Stimulated activated CD4-positive, alpha-beta T cell treated with anti-CD3 and anti-CD28 coated beads, Interleukin-1b, Interleukin-23, amount 100 ng/mL, for 4 hours (primary cell): ENCODE results near the gene FBXW11.
"Not testable (repeated sequence)": the region's sequence is repeated elsewhere in the genome, so short reads cannot be mapped to it uniquely, and the experiment has no call there.

Experiments used
- DNase-seq, 2 donors: peaks; one replicate each; pipeline ENCODE4 v3.0.0-alpha.2; 2020; ENCODE audit warnings: low read depth in 2 of 2

FBXW11 gene

DNA sequence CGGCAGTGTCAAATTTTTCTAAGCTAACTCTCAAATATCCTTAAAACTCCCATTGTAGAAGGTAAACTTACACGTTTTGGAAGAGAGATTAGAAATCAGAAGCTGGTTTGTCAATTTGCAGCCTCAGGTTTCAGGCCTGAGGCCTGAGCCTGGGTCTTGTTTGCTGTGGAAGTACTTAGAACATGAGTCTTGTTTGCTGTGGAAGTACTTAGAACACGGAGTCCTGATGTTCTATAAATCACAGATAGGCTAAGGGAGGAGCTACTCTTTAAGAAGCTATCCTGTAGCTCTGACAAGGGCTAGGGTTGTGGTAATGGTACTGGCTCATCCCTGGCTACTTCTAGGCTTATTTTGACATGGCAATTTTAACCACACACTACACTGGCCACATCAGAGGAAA lies 97.8 kb downstream of the FBXW11 start:
- DNase-seq: no peak

DNA sequence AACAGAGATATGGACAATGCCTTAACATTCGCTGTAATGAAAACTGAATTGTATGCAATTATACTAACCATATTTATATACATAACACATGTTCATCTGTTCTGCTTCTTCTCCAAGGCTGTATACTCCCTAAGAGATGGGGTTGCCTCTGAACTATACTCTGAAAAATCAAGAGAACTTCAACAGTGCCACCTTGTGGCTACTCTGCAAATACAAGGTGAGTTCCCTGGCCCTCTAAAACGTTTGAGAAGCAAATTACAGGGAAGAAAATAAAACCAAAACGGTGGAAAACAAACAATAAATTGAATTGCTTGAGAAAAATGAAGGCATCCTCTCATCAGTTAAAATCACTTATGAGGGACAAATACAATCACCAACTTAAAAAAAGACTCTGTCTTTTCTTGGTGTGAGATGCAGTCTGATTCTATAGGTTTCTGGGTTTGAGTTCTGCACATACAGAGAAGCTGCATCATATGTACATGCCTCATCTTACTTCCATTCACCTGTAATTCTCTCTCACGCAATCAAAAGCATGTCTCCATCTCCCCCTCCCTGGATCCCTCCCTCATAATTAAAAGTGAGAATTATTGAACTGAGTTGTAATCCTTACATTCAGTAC lies 98.6 kb downstream of the FBXW11 start:
- DNase-seq: peak in 1 of 2 donors; percentile 45

DNA sequence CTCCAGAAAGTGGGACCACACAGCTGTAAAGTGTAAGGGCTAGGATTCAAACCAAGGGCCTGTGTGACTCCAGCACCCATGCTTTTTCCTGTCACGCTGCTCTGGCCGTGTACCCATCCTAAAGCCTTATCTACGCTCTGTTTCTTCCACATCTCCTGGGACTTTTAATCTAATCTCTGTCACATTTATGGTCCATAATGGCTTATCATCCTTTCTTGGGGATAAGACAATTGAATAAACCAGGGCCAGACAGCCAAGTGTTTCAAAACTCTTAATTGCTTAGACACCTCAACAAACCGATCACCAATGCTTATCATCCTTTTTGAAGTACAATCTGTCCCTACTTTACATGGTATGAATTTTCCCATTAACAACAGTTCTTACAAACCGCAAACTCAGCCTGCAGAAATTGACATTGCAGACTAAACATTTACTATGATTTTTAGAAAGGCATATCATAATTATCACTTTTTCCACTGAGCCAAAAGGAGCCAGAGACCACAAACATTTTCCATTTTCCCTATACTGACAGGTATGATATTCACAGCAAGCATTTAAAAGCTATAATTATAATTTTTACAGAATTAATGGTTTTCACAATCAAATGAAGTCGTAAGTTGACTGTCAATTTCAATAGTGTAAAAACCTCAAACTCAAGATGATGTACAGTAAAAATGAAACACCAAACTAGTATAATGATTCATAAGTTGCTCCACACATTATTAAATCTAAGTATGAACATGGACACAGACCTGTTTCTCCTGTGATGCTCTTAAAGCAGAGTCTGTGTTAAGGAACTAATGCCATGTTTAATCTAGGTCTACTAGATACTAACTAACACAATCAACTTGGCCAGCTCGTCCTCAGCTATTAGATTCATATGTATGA lies 99.5 kb downstream of the FBXW11 start:
- DNase-seq: no peak

DNA sequence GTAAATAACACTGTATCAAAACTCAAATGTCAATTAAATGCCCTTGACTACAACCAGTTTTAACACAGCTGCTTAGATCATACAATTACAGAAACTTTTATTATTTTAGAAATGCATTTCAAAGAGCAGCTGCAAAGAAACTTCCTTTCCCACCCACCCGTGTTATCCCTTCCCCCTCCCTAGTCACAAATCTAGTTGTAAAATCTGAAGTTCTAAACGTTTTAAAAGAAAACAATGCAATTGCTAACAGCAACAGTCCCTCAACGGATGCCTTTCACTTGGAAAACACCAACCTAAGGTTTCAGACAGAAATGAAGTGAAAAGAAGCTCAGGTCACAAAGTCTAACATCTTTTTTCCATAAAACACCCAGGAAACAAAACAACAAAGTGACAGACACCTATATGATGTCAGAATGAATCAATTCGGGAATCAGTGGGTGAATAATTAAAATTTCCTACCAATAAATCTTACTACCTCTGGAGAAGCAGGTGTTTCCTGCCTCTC lies 100.3 kb downstream of the FBXW11 start:
- no peak for DNase-seq

DNA sequence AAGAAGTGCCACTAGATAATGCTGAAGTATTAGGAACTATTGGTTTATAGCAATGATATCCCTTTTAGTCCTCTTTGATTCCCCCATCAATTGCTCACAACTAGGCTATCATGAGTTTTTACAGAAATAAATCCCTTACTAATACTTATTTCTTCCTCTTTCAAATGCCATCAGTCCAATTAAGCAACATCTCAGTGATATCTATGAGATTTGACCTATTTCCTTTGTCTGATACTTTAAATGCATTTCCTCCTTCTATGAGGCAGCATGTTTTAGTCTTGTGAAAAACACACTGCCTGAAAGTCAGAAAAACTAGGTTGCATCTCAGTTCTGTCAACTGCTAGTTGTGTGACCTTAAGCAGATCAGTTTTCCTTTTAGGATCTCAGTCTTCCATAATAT lies 101.6 kb downstream of the FBXW11 start:
- DNase-seq: no peak

DNA sequence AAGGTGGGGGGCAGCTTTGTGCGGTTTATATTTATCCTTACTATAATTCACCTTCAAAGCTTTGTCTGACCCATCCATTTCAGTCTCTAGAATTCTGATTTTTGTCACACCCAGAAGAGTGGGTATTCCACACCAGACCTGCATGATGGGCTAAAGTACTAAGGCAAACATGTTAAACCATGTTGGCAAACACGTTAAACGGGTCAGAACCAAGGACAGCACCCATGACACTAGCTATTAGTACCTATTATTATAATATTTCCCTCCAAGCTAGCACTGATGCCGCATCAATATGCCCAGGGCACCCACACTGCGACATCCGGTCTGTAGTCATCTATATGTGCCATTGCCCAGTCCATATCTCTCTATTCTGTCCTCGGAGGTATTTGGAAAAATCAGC lies 104.7 kb downstream of the FBXW11 start:
- DNase-seq: no peak

DNA sequence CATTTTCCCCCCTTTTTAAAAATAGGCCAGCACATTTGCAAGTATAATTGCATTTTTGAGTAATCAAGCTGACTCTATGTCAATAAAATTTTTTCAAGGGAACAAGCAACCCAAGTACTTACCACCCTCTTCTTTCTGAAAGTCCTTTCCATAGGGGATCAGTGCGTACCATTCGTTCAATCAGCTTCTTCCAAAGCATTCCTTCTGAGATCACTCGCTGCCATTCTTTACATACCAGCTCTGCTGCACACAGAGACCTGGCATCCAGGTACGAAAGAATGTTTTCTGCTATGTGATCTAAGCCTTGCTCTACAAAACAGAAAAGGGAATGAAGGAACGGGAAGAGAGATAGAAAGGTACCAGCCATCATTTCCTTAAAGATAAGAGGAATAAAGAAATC lies 106.6 kb downstream of the FBXW11 start:
- DNase-seq: no peak

DNA sequence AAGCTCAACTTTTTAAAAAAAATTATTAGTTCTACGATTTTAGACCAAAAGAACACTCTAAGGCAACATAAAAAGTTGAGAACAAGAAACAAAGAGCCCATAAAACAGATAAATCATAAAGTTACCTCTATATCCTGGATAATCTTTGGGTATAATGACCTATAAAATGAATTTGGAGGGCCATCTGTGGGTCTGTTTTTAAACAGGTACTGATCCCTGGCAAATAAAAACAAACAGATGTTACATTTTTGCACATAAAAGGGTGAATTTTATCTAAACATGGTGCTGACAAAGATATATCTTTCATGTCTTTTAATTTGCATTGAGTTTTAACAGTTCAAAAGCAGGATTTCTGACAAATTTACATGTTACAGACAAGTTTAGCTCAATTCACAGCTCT lies 107.6 kb downstream of the FBXW11 start:
- DNase-seq: no peak

DNA sequence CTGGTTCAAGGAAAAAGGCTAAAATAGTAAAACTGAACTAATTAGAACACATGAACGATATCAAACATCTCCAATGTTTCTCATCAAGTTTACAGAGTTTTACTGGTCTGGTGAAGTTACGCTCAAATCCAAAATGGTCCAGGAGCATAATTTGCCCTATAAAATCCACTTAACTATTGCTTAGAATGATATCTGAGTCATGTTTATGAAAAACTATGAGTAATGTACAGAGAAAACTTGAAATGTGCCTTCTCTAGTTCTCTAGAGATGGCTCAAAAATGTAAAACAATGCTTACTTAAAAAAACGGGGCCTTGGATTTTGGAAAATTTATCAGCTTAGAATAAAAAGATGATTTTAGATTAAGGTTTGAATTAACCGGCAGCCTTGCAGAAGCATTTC lies 108.1 kb downstream of the FBXW11 start:
- no peak for DNase-seq

DNA sequence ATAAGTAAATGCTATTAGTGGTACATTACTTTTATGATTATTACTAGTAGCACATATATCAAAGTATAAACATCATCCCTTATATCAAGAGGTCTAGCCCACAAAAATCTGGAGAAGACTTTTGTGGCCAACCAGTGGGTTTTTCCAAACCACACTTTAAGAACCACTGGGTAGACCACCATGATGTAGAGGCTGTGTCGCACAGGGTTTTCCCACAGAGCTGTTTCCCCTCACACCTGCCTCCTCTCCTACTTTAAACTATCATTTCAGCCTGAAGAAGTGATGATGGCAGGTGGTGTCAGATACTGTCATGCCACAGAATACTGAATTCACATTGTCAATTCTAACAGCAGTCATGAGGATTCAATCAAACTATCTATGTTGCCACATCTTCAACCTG lies 109.2 kb downstream of the FBXW11 start:
- no peak for DNase-seq

DNA sequence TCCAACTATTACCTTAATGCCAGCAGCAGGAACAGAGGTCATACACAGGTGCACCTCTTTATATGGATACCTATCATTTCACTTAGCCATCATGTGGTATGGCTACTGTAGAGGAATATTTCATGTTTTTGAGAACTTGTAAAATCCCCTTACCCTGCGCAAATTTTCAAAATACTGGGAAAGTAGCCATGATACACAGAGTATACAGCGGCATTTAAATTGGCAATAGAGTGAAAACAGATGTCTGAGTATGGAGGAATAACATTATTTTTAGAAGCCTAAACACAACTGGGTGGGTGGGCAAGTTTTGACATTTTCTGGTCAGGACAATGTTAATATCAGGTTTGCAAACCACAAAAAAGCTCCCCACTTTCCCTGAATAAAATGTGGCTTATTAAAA lies 111.4 kb downstream of the FBXW11 start:
- no peak for DNase-seq

DNA sequence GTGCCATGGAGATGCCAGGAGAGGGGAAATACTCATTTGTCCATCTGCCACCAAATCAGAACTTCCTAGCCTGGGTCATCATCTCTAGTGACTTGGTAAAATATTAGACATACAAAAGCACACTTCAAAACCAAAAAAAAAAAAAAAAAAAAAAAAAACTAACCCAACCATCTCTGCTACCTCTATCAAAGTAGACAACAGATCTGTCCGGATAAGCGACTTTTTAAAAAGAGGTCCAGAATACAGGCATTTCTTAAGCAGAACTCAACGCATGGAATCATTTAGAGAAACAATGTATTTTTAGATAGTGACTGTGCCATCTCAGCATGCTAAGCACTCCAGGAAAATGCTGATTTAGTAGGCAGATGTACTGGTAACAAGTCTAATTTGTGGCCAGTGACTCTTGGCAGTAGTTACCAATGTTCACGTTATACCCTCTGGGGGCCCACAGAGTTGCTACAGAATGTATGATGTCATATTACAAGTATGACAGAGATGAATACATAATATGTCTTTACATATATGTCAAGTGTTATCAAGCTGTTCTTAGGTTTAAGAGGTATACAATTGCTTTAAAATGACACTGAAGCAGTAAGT lies 113.0 kb downstream of the FBXW11 start:
- no peak for DNase-seq

DNA sequence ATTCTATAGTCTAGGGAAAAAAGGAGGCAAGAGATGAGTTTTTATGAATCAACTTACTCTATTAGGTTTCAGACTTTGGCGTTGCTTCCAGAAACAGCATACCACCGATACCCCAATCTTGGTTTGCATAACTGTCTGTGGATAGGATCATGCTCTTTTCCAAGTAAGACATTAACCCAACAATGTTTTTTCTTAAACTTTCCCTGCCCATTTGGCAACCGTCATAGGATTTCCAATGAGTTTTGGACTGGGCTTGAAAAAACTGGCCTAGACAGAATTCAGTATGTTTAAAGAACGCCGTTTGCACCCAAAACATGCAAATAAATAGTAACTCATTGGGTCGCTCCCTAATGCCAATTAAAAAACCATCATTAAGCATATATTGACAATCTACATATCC lies 114.8 kb downstream of the FBXW11 start:
- DNase-seq: no peak

DNA sequence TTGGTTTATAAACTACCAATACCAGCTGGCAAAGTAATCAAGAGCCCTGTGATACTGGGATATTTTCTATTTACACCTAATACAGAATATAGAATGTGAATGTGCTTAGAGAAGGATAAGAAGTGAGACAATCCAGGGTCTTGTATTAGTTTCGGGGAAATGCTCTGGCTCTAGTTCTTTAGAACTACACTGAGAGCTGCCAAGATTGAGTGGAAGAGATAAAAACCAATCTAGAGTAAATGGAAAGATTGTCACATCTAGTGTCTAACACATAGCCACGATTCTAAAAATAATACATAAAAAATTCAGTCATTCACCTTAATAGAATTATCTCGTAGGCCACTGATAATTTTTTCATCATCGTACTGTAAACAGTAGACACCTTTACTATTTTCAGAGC lies 115.3 kb downstream of the FBXW11 start:
- no peak for DNase-seq

DNA sequence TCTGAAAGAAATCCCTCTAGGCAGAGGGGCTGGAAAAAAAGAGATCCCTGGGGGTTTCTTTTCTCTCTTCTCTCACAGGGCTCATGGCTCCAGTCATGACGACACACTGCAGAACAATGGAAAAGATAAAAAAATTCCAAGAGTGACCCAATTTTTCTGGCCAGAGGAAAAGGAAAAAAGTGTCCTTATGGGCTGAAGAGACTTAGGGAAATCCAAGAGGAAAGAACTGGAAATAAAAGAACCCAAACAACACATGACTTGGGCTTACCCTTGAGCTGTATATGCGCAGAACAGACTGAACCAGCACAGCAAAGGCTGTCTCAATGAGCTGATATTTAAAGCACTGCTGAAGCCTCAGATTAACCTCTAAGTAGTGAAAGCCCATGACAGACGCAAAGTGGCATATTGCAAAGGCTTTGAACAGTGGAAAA lies 118.4 kb downstream of the FBXW11 start:
- DNase-seq: no peak

DNA sequence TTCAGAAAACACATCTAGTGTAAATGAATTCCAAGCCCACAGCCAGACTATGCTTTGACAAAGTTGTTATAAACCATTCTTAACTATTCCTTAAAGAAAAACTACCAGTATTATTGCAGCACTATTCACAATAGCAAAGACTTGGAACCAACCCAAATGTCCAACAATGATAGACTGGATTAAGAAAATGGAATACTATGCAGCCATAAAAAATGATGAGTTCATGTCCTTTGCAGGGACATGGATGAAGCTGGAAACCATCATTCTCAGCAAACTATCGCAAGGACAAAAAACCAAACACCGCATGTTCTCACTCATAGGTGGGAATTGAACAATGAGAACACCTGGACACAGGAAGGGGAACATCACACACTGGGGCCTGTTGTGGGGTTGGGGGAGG lies 120.4 kb downstream of the FBXW11 start:
- DNase-seq: not testable (repeated sequence)

DNA sequence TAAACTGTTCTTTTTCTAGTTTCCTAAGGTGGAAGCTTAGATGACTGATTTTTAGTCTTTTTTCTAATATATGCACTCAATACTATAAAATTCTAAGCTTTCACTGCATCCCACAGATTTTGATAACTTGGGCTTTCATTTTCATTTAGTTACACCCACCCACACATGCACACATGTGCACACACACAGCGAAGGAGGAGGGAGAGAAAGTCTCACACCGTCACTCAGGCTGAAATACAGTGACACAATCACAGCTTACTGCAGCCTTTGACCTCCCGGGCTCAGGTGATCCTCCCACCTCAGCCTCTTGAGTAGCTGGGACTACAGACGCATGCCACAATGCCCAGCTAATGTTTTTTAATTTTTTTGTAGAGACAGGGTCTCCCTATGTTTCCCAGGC lies 124.3 kb downstream of the FBXW11 start:
- no peak for DNase-seq

DNA sequence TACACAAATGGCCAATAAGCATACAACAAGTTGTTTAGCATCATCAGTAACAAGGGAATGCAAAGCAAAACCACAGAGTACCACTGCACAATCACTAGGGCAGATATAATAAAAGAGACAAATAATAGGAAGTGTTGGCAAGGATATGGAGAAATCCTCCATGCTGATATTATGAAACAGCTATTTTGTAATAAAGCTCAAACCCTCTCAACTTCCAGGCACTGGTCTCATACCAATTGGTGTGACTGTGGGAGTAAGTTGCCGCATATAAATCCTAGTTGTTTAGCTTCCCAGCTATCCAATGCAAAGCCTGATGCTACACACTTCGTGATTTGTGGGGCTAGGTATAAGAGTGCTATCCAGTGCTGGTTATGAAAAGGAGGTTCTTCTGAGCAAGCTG lies 132.2 kb downstream of the FBXW11 start:
- DNase-seq: no peak

DNA sequence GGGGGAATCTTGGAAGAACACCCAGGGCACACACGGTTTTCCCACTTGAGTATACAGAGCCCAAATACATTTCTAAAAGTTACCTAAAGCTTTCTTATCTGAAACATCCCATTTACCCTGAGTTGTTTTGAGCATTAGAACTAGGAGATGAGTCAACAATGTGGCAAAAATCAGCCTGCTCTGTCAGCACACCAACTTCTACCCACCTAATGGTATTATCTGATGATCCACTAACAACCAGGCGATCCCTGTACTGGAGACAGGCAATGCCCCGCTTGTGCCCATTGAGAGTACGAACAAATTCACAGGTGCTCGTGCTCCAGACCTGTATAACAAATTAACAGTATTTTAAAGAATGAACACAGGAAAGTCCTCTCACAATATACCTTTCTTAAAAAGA lies 133.8 kb downstream of the FBXW11 start:
- no peak for DNase-seq

DNA sequence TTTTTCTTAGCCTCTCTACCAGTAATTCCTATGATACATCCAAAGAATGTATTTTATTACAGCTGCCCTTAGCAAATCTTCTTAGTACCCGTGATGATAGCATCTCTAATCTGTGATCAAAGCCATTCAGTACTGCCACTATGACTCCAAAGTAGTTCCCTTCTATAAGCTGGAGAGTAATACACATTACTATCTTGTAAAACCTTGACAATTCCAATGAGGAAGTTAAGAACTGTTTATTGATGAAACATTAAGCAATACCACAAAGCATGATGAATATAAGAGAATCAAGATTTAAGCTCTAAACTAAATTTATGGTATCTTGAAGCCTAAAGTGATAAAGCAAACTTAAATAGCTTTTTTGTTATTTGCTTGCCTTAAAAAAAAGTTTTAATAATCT lies 134.7 kb downstream of the FBXW11 start:
- no peak for DNase-seq

DNA sequence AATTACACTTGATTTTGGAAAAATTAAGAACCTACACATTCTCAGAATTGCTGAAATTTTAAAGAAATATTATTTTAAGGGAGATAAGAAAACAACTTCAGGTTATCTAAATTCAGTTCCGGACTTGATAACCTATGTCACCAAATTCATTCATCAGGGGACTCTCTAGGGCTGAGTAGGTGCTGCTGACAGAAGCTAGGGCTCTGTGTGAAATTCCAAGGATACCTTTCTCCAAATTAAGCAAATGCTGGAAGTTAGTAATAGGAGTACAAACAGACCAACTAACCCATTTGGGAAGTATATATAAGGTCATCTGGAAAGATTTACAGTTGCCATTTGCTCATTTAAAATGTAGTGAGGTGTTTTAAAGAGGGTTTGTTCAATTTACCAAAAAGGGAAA lies 136.5 kb downstream of the FBXW11 start:
- no peak for DNase-seq

DNA sequence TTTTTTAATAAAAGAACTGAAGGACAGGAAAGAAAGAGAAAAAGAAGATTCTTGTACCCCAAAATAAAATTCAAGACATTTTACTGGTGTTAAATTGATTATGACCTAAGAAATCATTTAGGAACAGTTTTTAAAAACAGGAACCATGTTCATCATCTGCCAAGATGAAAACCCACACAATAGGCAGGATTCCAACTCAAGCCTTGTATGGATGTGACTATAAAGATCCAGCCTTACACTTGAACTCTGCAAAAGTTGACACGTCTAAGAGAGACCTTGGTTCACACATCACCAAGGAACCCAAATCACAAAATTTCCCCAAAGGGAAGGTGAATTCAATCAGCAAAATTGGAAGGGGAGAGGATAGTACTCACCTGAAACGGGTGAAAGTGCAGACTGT lies 138.2 kb downstream of the FBXW11 start:
- DNase-seq: no peak

DNA sequence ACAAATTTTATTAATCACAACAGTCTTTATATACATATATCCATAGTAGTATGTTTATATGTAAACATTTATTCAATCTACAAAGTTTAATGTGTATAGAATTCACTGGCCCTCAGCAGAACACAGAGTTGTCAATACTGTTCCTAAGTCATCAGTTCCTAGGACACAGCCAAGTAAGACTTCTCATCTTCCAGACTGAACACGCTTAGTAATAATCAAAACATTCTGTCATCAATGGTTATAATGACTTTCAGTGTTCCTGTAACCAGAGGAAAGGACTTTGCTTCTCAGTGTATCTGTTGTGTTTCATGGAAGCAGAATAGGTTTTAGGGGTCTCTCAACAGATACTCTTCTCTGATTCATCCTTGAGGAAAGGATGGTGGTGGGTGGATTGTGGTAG lies 138.7 kb downstream of the FBXW11 start:
- DNase-seq: no peak
